PC-9 (cell line): ENCODE data around the gene AHDC1. TPM values are rescaled to one million over a fixed set of nuclear protein-coding genes. Genes with fewer than 3 reads are reported as not detected.

Experiments used
- BruUV-seq: library from RNA; stranded (reverse); fragments of 400-500 nt; replicated peaks from 2 replicates; lab custom pipeline; 2021; lab: Mats Ljungman, UMichigan
- CTCF ChIA-PET: fragments of 300-600 bp; sonication (Branson Sonifier 250); formaldehyde crosslinking; loops from one replicate; lab custom pipeline; 2022; ENCODE audit warnings: antibody characterized with exemption; lab: Charles Lee
- POLR2A ChIA-PET: fragments of 300-600 bp; sonication (Branson Sonifier 250); formaldehyde crosslinking; loops from one replicate; lab custom pipeline; 2022; ENCODE audit warnings: antibody characterized with exemption; ENCODE audit not compliant: unreplicated experiment; lab: Charles Lee
- DNase-seq, 2 experiments: peaks; one replicate each; pipeline versions ENCODE4 v3.0.0 to v3.0.0-alpha.2; 2015 to 2022; ENCODE audit warnings: mixed read lengths in 1 of 2
- H2AFZ ChIP-seq: fragments of 200-600 bp; sonication (generic); 2 replicates; pipeline ENCODE4 v1.8.1; 2017; ENCODE audit warnings: antibody characterized with exemption
- H3F3A ChIP-seq: fragments of 200-600 bp; sonication (generic); 2 replicates; pipeline ENCODE4 v1.8.1; 2017; ENCODE audit warnings: antibody characterized with exemption, mild to moderate bottlenecking, low read depth; ENCODE audit not compliant: insufficient read depth
- H3K27ac ChIP-seq: fragments of 200-600 bp; sonication (generic); 2 replicates; pipeline ENCODE4 v1.6.1; 2016; ENCODE audit warnings: mixed run types
- H3K27me3 ChIP-seq: fragments of 200-600 bp; sonication (generic); 2 replicates; pipeline ENCODE4 v1.6.1; 2016; ENCODE audit warnings: low read depth, mixed run types; ENCODE audit not compliant: insufficient read depth
- H3K36me3 ChIP-seq: fragments of 200-600 bp; sonication (generic); 2 replicates; pipeline ENCODE4 v1.6.1; 2016; ENCODE audit warnings: low read depth, mixed run types
- H3K4me1 ChIP-seq: fragments of 200-600 bp; sonication (generic); replicated peaks from 2 replicates; pipeline ENCODE4 v1.6.1; 2016; ENCODE audit warnings: mixed run types; ENCODE audit not compliant: insufficient read depth
- H3K4me2 ChIP-seq: fragments of 200-600 bp; sonication (generic); 2 replicates; pipeline ENCODE4 v1.6.1; 2017; ENCODE audit warnings: mixed run types
- H3K4me3 ChIP-seq: fragments of 200-600 bp; sonication (generic); 2 replicates; pipeline ENCODE4 v1.6.1; 2016; ENCODE audit warnings: mixed run types
- H3K79me2 ChIP-seq: fragments of 200-600 bp; sonication (generic); 2 replicates; pipeline ENCODE4 v1.6.1; 2017; ENCODE audit warnings: low read depth, mixed run types
- H3K9me2 ChIP-seq: fragments of 200-600 bp; sonication (generic); 2 replicates; pipeline ENCODE4 v1.8.1; 2017; ENCODE audit warnings: mild to moderate bottlenecking; ENCODE audit not compliant: insufficient read depth
- H3K9me3 ChIP-seq: fragments of 200-600 bp; sonication (generic); 2 replicates; pipeline ENCODE4 v1.8.1; 2016; ENCODE audit warnings: low read depth; ENCODE audit not compliant: insufficient read depth
- H4K20me1 ChIP-seq: fragments of 200-600 bp; sonication (generic); 2 replicates; pipeline ENCODE4 v1.8.1; 2017; ENCODE audit not compliant: insufficient read depth
- EZH2 ChIP-seq: fragments of 200-600 bp; sonication (generic); IDR thresholded peaks from 2 replicates; pipeline ENCODE4 v1.8.0; 2017; ENCODE audit warnings: antibody characterized with exemption, low read depth
- intact Hi-C: fragments of 100-400 bp; cut with micrococcal nuclease; formaldehyde crosslinking; loops from one replicate; pipeline ENCODE4 v1.10.0; 2022; ENCODE audit not compliant: unreplicated experiment
- total RNA-seq: library from RNA; stranded (reverse); gene quantifications from 2 replicates; pipeline ENCODE4 v1.2.3, GENCODE V29; 2021
- TF ChIP-seq, protein P1 (sequence below): fragments of 200-600 bp; sonication (generic); conservative IDR thresholded peaks from 2 replicates; pipeline ENCODE4 v1.6.1; 2017; ENCODE audit warnings: mixed run types, antibody characterized with exemption, mild to moderate bottlenecking, moderate library complexity

AHDC1 gene
- total RNA-seq, 1 experiment from 2014 or later, result 48.8 TPM

DNA sequence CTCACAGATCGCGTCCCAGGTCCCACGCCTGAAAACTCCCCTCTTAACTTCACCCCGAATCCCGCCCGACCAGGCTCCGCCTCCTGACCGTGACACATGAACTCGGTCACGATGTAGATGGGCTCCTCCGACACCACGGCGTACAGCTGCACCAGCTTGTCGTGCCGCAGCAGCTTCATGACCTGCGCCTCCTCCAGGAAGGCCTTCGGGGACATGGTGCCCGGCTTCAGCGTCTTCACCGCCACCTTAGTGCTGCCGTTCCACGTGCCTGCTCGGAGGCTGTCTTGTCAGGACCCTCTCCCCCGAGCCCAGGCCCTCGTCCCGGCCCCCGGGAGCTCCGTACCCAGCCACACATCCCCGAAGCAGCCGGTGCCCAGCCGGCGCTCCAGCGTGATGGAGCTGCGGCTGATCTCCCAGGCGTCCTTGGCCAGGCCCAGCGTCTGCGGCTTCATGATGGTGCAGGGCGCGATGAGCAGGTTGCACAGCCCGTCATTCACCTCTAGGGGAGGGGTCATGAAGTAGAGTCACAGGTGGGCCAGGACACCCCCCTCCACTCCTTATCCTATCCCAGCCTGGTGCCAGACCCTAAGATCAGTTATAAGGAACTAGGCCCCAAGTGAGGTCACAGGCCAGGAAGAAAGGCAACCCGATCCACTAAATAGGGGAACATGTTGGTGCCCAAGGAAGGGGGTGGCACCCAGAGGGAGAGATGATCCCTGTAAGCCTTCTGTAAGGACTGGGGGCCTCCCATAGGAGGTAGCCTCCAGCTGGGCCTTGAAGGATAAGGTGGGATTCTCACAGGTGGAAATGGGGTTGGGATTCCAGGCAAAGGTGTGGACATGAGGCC, 11.6 kb upstream of the AHDC1 start:
- no peaks in the 10 kb centered on the region for H3K9me2 ChIP-seq
- intact Hi-C loops, result no loop called here
- no peaks in the 10 kb centered on the region for H4K20me1 ChIP-seq
- H3F3A ChIP-seq, result no peaks in the 10 kb centered on the region
- no peak overlapping the region for H3K4me2 ChIP-seq
- BruUV-seq, result no TSS peak
- no peaks in the 10 kb centered on the region for H3K79me2 ChIP-seq
- no peaks in the 10 kb centered on the region; the same call in 1 of the 2 replicates for H3K27me3 ChIP-seq
- H3K36me3 ChIP-seq, result no peaks in the 10 kb centered on the region
- H3K9me3 ChIP-seq, result no peaks in the 10 kb centered on the region
- no peak overlapping the region for H3K4me3 ChIP-seq
- no peak overlapping the region for H3K27ac ChIP-seq
- CTCF ChIA-PET, result interaction anchor here (0.6 kb wide), 1 partner anchor 122 kb away, joined by 3 read pairs; no protein-coding TSS in a partner anchor
- TF ChIP-seq EZH2, result no peak
- H3K4me1 ChIP-seq, result no peaks in the 10 kb centered on the region
- H2AFZ ChIP-seq, result no peak overlapping the region
- DNase-seq, result no peak
- POLR2A ChIA-PET, result interaction anchor here (0.6 kb wide), 1 partner anchor 58 kb away, joined by 3 read pairs; no protein-coding TSS in a partner anchor

DNA sequence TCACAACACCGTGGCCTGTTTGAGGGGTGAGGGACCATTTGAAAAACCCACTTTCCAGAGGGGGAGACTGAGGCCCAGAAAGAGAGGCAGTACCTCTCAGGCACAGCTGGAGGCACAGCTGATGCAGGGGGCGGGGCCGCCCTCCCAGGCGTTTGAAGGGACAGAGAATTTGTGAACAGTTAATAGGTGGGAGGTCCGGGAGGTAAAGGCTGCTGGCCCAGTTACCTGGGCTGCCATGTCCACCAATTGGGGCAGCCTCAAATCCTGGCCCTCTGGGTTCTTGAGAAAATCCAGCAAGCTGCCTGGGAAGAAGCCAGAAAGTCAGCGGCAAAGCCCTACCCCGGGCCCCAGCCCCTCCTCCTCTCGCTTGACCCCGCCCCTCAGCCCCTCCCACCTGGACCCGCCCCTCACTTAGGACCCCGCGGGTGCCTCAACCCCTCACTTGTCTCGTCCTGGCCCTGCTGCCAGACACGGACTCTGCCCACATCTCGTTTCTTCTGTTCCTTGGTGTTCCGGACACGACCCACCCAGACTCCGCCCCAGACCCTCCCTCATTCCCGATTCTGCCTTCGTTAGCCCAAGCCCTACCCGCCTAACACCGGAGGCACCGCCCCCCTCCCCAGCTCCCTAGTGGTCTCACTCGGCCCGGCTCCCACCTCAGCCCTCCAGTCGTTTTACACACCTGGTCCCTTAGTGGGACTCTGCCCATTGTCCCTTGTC, 10.8 kb upstream of the AHDC1 start:
- Histone ChIP-seq H2AFZ (no peak overlapping the region), H3K36me3 (no peaks in the 10 kb centered on the region), H3K9me3 (no peaks in the 10 kb centered on the region), H3K27me3 (no peaks in the 10 kb centered on the region; the same call in 1 of the 2 replicates), H3K79me2 (no peaks in the 10 kb centered on the region), H3K4me1 (no peaks in the 10 kb centered on the region), H3F3A (no peaks in the 10 kb centered on the region), H3K4me3 (no peak overlapping the region), H3K4me2 (no peak overlapping the region), H3K27ac (no peak overlapping the region), H3K9me2 (no peaks in the 10 kb centered on the region), H4K20me1 (no peaks in the 10 kb centered on the region)
- BruUV-seq, result no TSS peak
- CTCF ChIA-PET, result no interaction called here
- POLR2A ChIA-PET, result interaction anchor here (0.6 kb wide), 1 partner anchor 57 kb away, joined by 3 read pairs; no protein-coding TSS in a partner anchor
- intact Hi-C loops, result no loop called here
- TF ChIP-seq, protein P1, sequence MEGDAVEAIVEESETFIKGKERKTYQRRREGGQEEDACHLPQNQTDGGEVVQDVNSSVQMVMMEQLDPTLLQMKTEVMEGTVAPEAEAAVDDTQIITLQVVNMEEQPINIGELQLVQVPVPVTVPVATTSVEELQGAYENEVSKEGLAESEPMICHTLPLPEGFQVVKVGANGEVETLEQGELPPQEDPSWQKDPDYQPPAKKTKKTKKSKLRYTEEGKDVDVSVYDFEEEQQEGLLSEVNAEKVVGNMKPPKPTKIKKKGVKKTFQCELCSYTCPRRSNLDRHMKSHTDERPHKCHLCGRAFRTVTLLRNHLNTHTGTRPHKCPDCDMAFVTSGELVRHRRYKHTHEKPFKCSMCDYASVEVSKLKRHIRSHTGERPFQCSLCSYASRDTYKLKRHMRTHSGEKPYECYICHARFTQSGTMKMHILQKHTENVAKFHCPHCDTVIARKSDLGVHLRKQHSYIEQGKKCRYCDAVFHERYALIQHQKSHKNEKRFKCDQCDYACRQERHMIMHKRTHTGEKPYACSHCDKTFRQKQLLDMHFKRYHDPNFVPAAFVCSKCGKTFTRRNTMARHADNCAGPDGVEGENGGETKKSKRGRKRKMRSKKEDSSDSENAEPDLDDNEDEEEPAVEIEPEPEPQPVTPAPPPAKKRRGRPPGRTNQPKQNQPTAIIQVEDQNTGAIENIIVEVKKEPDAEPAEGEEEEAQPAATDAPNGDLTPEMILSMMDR, result no peak
- no peak for TF ChIP-seq EZH2
- no peak for DNase-seq

DNA sequence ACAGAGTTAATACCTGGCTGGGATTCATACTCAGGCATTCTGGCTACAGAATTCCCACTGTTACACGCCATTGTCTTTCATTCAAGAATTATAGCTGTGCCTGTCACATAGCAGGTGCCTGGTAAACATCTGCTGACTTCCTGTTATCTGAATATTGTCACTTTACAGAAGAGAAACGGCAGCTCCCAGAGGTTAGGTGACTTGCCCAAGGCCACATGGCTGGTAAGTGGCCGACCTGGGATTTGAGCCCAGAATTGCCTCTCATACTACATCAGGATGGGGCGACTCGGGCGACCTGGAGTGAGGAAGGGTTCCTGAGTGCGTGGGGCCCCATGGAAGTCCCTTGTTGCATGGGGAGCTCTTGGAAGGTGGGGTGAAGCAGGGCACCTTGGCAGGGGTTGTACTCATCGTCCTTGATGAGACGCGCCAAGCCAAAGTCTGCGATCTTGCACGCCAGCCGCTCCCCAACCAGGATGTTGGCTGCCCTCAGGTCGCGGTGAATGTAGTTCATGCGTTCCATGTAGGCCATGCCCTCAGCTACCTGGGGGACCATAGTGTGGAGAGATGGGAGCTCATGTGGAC, 10.2 kb upstream of the AHDC1 start:
- Histone ChIP-seq H3K27ac (no peak overlapping the region), H3K9me2 (no peaks in the 10 kb centered on the region), H3K4me2 (no peak overlapping the region), H3F3A (no peaks in the 10 kb centered on the region), H4K20me1 (no peaks in the 10 kb centered on the region), H3K9me3 (no peaks in the 10 kb centered on the region), H3K4me1 (no peaks in the 10 kb centered on the region), H3K4me3 (no peak overlapping the region), H3K79me2 (no peaks in the 10 kb centered on the region), H3K27me3 (no peaks in the 10 kb centered on the region; the same call in 1 of the 2 replicates), H2AFZ (no peak overlapping the region), H3K36me3 (no peaks in the 10 kb centered on the region)
- no TSS peak for BruUV-seq
- intact Hi-C loops, result no loop called here
- ChIA-PET POLR2A (no interaction called here), CTCF (no interaction called here)
- TF ChIP-seq, protein P1, result no peak
- no peak for TF ChIP-seq EZH2
- DNase-seq, result no peak
